Epithelial cell of prostate (primary cell): Measurements from ENCODE around the gene TMPRSS9.
A peak's percentile ranks its signal among the peaks of the same experiment; 100 is the strongest.
"Not testable (repeated sequence)": the region's sequence is repeated elsewhere in the genome, so short reads cannot be mapped to it uniquely, and the experiment has no call there.

Experiments used
- DNase-seq: peaks from one replicate; pipeline ENCODE4 v3.0.0-alpha.2; 2011; ENCODE audit warnings: low read depth, low spot score
- H3K27ac ChIP-seq: fragments of 450-650 bp; 2 replicates; pipeline ENCODE4 v1.5.1; 2017; ENCODE audit warnings: mild to moderate bottlenecking

TMPRSS9 gene

DNA sequence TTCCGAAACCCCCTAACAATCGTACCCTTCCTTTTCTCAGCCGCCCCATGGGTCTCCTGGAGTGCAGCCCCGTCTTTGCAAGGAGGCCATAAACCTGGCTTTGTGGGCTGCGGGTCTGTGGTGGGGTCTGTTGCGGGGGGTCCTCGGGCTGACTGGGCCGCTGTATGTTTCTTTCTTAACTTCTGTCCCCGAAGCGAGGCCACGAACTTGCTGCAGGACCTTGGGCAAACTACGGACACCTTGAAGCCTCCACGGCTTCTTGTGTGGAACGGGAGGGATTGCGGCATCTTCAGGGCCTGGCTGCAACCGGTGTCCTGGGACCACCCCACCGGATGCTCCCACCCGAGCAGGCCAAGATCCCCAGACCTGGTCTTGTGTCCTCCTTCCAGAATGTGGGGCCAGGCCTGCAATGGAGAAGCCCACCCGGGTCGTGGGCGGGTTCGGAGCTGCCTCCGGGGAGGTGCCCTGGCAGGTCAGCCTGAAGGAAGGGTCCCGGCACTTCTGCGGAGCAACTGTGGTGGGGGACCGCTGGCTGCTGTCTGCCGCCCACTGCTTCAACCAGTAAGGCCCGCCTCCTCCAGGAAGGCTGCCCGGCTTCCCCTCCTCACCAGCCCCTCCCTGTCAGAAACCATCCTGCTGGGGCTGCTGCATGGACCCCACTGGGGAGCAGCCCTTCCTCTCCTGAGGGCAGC, 55.4 kb downstream of the TMPRSS9 start:
- no peak overlapping the region for H3K27ac ChIP-seq

DNA sequence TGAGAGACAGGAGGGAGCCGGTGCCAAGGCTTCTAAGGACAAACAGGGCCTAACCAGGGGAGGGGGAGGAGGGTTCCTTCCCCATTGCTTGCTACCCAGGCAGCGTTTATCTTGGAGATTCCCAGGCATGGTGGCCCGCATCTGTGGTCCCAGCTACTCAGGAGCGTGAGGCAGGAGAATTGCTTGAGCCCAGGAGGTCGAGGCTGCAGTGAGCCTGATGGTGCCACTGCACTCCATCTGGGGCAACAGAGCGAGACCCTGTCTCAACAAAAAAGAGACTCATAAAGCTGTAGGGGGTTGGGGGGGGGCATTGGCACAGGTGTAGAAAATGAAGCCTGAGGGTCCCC, 55.9 kb downstream of the TMPRSS9 start:
- DNase-seq: no peak
- H3K27ac ChIP-seq: no peak overlapping the region

More for the DNA sequence above, 55.4 kb downstream of the TMPRSS9 start:
- DNase-seq: no peak

DNA sequence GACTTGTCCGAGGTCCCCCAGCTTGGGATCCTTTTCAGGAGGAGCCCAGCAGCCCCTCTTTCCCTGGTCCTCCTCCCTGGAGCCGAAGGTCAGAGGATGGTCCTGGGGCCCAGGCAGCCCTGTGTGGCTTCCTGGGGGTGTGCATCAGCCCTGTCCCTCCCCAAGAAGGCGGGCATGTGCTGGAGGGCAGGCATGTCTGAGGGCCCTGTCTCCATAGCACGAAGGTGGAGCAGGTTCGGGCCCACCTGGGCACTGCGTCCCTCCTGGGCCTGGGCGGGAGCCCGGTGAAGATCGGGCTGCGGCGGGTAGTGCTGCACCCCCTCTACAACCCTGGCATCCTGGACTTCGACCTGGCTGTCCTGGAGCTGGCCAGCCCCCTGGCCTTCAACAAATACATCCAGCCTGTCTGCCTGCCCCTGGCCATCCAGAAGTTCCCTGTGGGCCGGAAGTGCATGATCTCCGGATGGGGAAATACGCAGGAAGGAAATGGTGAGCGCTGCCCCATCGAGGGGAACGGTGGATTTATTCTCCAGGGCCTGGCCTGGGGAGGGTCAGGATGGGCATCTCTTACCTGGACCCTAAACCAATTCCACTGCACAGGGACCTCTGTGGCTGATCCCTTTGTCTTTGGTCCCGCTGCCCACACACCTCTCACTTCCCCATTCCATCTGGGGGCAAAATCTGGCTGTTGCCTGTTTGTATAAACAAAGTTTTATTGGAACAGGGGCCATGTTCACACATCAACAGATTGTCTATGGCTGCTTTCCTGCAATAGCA, 56.4 kb downstream of the TMPRSS9 start:
- no peak for DNase-seq
- no peak overlapping the region for H3K27ac ChIP-seq

DNA sequence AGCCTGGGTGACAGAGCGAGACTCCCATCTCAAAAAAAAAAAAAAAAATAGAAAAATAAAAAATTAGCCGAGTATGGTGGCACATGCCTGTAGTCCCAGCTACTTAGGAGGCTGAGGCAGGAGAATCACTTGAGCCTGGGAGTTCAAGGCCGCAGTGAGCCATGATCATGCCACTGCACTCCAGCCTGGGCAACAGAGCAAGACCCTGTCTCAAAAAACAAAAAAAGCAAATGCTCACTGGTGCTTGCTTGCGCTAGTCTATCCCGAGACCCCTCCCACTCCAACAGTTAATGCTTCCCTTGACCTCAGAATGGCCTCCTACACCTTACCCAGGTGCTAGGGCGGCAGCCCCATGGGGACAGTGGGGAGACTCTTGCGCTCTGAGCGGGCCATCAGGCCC, 57.4 kb downstream of the TMPRSS9 start:
- H3K27ac ChIP-seq, DNase-seq: not testable (repeated sequence)

DNA sequence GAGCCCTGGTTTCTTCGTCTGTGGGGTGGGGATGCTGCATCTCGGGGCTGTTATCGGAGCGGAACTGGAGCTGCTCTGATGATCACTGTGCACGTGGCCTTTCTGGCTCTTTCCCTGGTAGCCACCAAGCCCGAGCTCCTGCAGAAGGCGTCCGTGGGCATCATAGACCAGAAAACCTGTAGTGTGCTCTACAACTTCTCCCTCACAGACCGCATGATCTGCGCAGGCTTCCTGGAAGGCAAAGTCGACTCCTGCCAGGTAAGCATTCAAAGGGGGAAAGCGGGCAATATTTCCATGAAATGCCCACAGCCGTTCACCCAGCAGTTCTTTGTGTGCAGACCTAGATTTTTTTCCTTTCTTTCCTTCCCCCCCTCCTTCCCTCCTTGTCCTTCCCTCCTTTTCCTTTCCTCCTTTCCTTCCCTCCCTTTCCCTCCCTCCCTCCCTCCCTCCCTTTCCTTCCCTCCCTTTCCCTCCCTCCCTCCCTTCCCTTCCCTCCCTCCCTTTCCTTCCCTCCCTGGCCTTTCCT, 57.9 kb downstream of the TMPRSS9 start:
- no peak for DNase-seq
- H3K27ac ChIP-seq: no peak overlapping the region

DNA sequence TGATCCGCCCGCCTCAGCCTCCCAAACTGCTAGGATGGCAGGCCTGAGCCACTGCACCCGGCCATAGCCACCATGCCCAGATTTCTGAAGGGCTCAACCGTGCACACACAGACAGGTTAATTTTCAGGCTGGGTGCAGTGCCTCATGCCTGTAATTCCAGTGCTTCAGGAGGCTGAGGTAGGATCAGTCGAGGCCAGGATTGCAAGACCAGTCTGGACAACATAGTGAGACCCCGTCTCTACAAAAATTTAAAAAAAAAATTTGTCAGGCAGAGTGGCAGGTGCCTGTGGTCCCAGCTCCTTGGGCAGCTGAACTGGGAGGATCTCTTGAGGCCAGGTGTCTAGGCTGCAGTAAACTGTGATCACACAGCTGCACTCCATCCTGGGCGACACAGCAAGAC, 59.7 kb downstream of the TMPRSS9 start:
- no peak for DNase-seq
- no peak overlapping the region for H3K27ac ChIP-seq

DNA sequence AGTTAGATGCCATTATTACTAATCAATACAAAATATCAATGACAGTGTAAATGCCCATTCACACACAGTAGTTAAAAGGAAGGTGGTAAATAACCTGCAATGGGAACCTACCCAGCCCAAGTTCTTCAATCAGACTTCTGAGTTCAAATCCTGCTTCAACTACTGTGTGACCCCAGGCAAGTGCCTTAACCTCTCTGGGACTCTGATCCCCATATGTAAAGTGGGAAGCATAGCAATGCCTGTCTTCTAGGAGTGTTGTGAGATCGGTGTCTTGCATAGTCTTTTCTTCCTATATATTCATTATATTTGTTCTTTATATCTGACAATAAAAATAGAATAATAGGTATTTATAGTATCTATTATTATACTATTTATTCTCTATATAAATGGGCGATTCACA, 60.4 kb downstream of the TMPRSS9 start:
- no peak for DNase-seq
- no peak overlapping the region for H3K27ac ChIP-seq

DNA sequence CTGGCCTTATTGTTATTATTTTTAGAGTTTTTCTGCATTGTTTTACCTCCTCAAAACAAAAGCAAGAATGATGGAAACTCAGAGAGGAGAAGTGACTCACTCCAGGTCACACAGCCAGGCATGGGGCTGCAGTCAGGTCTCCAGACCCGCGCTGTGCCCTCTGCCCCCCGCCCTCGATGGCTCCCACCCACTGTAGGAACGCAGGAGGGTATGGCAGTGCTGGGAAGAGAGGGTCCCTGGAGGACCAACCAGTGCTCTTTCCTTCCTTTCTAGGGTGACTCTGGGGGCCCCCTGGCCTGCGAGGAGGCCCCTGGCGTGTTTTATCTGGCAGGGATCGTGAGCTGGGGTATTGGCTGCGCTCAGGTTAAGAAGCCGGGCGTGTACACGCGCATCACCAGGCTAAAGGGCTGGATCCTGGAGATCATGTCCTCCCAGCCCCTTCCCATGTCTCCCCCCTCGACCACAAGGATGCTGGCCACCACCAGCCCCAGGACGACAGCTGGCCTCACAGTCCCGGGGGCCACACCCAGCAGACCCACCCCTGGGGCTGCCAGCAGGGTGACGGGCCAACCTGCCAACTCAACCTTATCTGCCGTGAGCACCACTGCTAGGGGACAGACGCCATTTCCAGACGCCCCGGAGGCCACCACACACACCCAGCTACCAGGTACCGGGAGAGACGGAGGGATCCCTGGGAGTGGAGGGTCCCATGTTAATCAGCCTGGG, 61.7 kb downstream of the TMPRSS9 start:
- H3K27ac ChIP-seq: no peak overlapping the region
- no peak for DNase-seq

DNA sequence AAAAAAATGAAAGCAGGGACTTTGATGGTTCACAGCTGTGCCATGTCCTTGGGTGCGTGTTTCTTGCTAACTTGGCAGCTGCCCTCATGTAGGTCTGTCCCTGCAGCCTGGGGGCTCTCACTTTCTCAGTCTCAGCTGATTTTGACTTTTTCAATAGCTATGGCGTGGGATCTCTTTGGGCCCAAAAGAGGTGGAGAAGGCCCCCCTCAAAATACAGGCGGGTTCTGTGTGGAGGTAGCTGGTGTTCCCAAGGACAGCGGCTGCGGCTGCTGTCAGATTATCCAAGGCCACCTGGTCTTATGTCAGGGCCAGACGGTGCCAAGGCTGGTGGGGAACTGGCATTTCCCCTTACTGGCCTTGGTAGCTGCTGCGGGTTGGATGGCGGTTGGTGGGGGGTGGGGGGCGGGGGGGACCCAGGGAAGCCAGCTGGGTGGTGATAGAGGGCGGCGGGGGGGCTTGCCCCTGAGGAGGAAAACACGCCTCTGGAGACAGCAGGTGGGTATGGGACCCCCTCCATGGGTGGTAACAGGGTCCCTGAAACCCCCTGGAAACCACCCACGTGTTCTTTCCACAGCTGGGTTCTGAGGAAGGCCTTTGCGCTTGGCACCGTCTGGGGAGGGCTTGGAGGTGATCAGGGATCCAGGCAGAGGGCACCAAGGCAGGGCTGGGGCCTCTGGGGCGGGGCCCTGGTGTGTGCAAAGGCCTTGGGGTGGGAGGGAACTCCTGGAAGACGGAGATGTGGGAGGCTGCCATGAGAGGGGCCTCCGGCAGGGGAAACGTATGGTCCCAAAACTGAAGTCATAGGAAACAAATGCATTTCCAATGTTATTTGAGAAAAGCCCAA, 63.2 kb downstream of the TMPRSS9 start:
- DNase-seq: no peak
- no peak overlapping the region for H3K27ac ChIP-seq

DNA sequence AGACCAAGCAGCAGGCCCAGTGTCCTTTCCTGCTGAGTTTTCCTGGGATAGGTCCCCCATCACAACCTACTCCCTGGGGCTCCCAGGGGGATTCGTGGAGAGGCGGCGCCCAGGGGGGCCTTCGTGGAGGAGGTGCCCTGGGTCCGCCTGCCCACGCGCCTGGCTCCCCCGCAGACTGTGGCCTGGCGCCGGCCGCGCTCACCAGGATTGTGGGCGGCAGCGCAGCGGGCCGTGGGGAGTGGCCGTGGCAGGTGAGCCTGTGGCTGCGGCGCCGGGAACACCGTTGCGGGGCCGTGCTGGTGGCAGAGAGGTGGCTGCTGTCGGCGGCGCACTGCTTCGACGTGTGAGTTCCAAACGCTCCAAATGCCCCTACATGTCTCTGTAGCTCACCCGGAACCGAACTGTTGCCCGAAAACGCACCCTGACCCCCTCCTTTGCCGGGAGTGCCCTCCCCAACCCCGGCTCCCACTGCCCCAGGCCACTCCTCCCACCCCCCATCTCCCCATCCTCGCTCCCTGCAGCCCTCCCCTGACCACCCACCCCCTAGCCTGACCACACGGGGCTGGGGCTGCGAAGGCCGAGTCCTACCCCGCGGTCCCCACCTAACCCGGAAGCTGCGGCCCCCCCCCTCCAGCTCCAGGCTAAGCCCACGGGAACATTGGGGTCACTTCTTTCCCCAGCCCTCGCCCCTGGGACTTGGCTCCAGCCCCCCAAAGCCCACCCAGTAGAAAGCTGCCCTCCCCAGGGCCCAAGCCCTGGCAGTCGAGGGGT, 64.0 kb downstream of the TMPRSS9 start:
- no peak overlapping the region for H3K27ac ChIP-seq
- no peak for DNase-seq

DNA sequence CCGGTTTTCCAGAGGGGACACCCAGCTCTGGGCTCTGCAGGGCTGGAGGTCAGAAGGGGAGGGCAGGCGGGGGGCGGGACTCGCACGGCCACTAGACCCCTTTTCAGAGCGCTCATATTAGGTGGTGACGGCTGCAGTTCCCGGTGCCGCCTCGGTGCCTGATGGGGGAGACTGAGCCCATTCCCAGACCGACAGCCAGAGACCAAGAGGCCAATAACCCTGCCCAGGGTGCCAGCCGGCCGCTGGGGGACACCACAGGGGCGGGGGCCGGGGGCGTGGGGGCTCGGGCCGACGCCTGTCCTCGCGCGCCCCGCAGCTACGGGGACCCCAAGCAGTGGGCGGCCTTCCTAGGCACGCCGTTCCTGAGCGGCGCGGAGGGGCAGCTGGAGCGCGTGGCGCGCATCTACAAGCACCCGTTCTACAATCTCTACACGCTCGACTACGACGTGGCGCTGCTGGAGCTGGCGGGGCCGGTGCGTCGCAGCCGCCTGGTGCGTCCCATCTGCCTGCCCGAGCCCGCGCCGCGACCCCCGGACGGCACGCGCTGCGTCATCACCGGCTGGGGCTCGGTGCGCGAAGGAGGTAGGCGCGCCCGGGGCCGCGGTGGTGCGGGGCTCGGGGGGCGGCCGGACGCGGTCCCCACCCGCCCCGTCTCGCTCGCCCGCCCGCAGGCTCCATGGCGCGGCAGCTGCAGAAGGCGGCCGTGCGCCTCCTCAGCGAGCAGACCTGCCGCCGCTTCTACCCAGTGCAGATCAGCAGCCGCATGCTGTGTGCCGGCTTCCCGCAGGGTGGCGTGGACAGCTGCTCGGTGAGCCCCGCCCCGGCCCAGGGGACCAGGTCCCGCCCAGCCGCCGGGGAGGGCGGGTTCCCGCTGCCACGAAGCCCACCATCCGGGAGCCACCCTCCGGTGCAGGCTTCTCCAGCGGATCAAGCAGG, 64.9 kb downstream of the TMPRSS9 start:
- DNase-seq: no peak
- H3K27ac ChIP-seq: no peak overlapping the region

DNA sequence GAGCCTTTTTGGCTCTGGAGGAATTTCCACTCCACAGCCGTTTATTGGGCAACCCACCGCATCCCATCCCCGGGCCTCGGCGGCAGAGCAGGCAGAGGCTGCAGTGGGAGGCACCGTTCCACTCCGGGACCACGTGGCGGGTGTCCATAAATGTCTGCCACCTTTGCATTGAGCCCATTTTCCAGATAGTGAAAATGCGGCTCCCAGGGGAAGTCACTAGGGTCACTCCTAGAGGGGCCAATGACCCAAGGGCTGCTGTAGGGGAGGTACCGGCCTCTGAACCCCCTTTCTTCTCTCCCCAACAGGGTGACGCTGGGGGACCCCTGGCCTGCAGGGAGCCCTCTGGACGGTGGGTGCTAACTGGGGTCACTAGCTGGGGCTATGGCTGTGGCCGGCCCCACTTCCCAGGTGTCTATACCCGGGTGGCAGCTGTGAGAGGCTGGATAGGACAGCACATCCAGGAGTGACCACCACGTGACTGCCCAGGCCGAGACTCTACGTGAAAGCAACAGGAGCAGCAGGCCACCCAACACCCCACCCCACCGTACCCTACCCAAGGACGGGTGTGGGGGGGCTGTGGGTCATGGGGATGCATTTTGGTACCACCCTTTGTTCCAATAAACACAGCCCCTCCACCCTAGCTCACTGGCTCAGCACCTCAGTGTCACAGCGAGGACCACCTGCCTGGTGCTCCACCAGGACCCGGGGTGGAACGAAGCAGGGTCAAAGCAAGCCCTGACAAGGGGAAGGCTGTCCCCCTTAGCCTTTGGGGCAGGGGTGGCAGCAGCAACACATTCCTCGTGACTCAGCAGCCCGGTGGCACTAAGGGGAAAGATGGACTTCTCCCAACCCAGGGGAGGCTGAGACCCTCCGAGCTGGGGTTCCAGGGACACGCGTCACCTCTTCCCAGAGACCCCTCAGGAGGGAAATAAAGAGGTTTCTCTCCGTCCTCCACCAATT, 65.8 kb downstream of the TMPRSS9 start:
- no peak for DNase-seq
- no peak overlapping the region for H3K27ac ChIP-seq

DNA sequence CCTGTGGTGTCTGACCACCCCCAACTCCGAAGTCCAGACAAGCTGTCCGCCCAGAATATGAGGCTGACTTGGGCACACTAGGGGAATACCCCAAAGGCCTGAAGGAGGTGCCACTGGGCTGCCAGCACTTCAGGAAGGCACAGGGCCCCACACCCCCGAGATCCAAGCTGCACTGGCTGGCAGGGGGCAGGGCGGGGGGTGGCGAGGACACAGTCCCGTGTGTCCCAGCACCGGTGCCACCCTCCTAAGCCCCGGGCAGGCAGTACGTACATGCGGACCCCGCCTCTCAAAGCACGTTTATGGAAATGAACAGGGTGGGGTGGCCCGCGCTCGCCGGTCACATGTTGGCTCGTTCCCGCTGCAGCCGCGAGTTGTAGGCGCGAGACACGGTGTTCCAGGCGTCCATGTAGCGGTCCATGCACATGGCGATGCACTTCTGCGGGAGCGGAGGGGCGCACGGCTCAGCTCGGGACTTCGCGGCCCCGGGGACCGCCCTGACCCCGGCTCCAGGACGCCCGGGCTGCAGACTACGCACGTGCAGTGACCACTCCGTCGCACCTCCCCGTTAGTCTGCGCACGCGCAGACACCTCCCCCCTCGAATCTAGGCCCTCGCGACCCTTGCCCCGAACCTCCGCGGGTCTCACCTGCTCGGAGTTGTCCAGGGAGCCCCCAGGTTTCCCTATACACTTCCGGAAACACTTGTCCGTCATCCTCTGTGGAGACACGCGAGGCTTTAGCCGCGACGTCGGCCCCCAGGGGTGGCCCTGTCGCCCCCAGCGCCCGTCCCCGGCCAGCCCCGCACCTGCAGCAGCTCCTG, 66.8 kb downstream of the TMPRSS9 start:
- no peak for DNase-seq
- peak overlapping the region; percentile 86 for H3K27ac ChIP-seq

DNA sequence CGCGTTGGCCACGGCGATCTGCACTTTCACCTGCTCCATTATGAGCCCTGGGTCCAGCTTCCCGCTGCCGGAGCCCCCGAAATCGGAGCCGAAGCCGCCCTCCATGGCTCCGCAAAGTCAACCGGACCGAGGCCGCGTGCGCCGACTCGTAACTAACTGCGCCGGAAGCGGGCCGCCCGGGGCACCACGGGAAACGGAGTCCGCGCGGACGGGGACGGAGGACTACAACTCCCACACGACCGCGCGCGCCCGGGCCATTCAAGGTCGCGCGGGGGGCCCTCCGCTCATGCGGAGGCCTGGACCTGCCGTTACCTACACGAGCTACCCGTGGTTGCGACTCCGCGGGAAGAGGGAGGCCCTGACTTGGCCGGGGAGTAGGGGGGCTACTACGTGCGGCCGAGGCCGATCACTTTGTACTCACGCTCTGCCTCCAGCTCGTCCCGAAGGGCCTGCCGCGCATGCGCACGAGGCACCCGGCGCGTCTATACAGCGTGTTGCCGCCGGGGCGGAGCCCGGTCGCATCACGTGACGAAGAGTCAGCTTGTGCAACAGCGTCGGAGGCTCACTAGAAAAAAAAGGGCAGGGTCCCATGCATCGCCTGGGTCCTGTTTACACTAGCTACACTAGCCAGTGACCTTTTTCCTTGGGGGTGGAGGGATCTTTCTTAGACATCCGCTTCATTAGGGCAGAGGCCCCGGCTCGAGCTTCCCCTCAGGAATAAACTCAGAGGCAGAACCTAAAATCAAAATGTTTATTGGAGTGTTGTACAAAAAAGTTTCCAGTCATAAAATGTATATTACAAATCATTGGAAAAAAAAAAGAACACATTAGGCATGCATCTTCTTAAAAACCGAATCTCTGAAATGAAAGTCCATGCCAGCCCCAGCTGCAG, 67.6 kb downstream of the TMPRSS9 start, which contains the start of gene TIMM13:
Gene TIMM13, minus strand, starts transcription at position 158 of the 892 bp plus-strand sequence. Its CDS starts 53 bp downstream, at position 105.
- DNase-seq: peak; percentile 63
- peak within 1 kb of the TSS; percentile 86 for H3K27ac ChIP-seq

DNA sequence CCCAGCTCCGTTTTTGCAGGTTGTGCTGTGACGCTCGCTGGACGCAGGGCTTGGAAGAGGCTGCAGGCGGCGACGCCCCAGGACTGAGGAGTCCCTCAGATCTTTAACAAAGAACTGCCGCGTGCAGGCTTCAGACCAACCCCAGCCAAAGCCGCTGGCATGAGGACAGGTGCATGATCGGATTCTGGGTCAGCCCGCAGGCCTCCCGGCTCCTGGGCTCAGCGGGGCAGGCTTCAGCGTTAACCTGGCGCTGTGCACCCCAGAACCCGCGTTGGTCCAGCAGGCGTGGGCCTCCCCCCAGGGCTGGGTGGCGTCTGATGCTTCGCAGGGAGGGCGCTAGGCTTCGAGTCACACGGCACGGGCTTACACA, 68.2 kb downstream of the TMPRSS9 start:
- DNase-seq: no peak
- H3K27ac ChIP-seq: peak overlapping the region; percentile 86
